ENCODE measurements around the gene KRTAP3-1.

DNA sequence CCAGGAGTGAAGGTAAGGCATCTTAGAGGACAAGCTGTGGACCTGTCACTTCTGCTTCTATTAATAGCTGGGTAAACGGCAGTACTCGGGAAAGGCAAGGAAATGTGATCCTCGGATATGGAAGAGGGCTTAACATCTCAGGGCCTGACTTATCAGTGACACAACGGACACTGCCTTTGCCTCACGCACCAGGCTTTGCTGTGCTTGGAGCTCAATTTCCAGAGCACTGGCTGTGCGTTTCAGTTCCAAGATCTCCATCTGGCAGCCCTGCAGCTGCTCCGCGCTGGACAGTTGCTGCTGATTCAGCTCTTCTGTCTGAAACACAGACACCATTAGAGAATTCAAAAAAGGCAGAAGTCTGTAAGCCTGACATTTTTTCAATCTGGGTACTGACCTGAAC lies 28.3 kb downstream of the KRTAP3-1 start:
- TF ChIP-seq POLR2AphosphoS5 (IDR thresholded peaks at IDR 0.05; ENCODE audit: borderline replicate concordance, low read depth, low read length) = no peak
- TF ChIP-seq FOXP2 (optimal IDR thresholded peaks at IDR 0.05; ENCODE audit: control extremely low read depth, extremely low read length, insufficient read depth) = no peak
- no peak for TF ChIP-seq EZH2 (IDR thresholded peaks at IDR 0.05)

Data from SK-N-MC (cell line).